ENCODE data around the gene DST. TPM values are rescaled to one million over a fixed set of nuclear protein-coding genes. Genes with fewer than 3 reads are reported as not detected.

Gene DST
- total RNA-seq, 2 donors from 2014 or later = 101 to 113 TPM

DNA sequence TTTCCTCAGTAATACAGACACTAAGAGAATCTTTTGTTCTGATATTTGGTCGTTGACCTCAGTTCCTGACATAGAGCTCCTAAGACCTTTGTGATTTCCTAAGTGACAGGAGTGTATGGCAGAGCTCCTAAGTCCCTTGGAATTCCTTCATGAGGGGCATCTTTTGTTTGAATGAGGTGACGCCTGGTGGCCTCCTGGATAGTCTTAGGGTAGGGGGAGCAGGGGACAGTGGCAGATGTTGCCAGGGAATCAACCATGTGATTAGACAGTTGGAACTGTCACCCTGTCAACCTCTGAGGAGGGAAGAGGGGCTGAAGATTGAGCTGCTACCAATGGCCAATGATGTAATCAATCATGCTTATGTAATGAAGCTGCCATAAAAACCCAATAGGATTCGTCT is 67.0 kb downstream of the DST start:
- peaks cover 29% of the 10 kb centered on the region for H3K36me3 ChIP-seq (ENCODE audit: control insufficient read depth, insufficient read depth, low read length)
- Mint-ChIP-seq H3K4me3 (no peak overlapping the region), H3K9me3 (no peaks in the 10 kb centered on the region), H3K36me3 (ENCODE audit: low read depth) (peaks cover 29% of the 10 kb centered on the region), H3K27ac (no peak overlapping the region), H3K4me1 (peaks cover 3% of the 10 kb centered on the region), H3K27me3 (ENCODE audit: insufficient read depth) (no peaks in the 10 kb centered on the region)
- no peak overlapping the region for H3K27ac ChIP-seq (ENCODE audit: low read depth, low read length)
- DNase-seq = no peak
- H3K9ac ChIP-seq (ENCODE audit: extremely low read depth, low read length, poor library complexity, severe bottlenecking) = no peak overlapping the region
- no peaks in the 10 kb centered on the region for H3K4me1 ChIP-seq (ENCODE audit: control insufficient read depth, insufficient read depth, low read length)
- no peaks in the 10 kb centered on the region for H3K27me3 ChIP-seq (ENCODE audit: control insufficient read depth, insufficient read depth, low read length, poor library complexity, severe bottlenecking)
- no peak overlapping the region for H3K4me3 ChIP-seq (ENCODE audit: low read length)
- H3K9me3 ChIP-seq (ENCODE audit: control insufficient read depth, low read length) = peaks cover 1% of the 10 kb centered on the region
- TF ChIP-seq CTCF (conservative IDR thresholded peaks at IDR 0.05) = no peak
- WGBS, 2 experiments (ENCODE audit: insufficient coverage in 1 of 2, insufficient read length in 1 of 2) = 75 to 86% methylated on average over 2 to 3 of the region's 3 CpGs

GRCh38 chr6:56574292-56574691 is 68.4 kb downstream of the DST start:
- H3K4me3 Mint-ChIP-seq = no peak overlapping the region
- no peak for DNase-seq
- no peaks in the 10 kb centered on the region for H3K27me3 ChIP-seq (ENCODE audit: control insufficient read depth, insufficient read depth, low read length, poor library complexity, severe bottlenecking)
- H3K4me1 ChIP-seq (ENCODE audit: control insufficient read depth, insufficient read depth, low read length) = no peaks in the 10 kb centered on the region
- H3K36me3 ChIP-seq (ENCODE audit: control insufficient read depth, insufficient read depth, low read length) = peaks cover 43% of the 10 kb centered on the region
- TF ChIP-seq CTCF (conservative IDR thresholded peaks at IDR 0.05) = no peak
- no peak overlapping the region for H3K27ac ChIP-seq (ENCODE audit: low read depth, low read length)
- H3K9ac ChIP-seq (ENCODE audit: extremely low read depth, low read length, poor library complexity, severe bottlenecking) = no peak overlapping the region
- peaks cover 3% of the 10 kb centered on the region for H3K4me1 Mint-ChIP-seq
- peaks cover 37% of the 10 kb centered on the region for H3K36me3 Mint-ChIP-seq (ENCODE audit: low read depth)
- H3K9me3 ChIP-seq (ENCODE audit: control insufficient read depth, low read length) = peaks cover 15% of the 10 kb centered on the region
- WGBS, 2 experiments (ENCODE audit: insufficient coverage in 1 of 2, insufficient read length in 1 of 2) = 92 to 100% methylated on average over 1 to 2 of the region's 2 CpGs
- no peaks in the 10 kb centered on the region for H3K27me3 Mint-ChIP-seq (ENCODE audit: insufficient read depth)
- H3K9me3 Mint-ChIP-seq = no peaks in the 10 kb centered on the region
- no peak overlapping the region for H3K4me3 ChIP-seq (ENCODE audit: low read length)
- no peak overlapping the region for H3K27ac Mint-ChIP-seq

DNA sequence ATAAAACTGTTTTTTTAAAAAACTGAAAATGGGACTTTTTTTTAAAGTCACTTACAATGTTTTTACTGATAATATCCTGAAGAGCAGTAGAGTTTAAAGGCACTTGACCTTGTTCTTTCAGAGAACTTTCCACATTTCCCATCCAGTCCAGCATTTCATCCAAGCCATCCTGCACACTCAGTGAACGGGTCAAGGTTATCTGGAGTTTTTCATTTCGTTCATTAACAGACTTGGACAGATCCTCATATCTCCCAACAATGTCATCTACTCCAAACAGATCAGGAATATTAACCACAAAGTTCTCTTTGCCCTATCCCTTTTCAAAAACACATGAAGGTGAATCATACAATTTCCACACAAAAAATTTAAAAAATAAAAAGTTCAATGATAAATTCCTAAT is 69.1 kb downstream of the DST start:
- H3K36me3 Mint-ChIP-seq (ENCODE audit: low read depth) = peaks cover 34% of the 10 kb centered on the region
- no peak overlapping the region for H3K27ac Mint-ChIP-seq
- H3K27ac ChIP-seq (ENCODE audit: low read depth, low read length) = no peak overlapping the region
- DNase-seq = no peak
- peaks cover 3% of the 10 kb centered on the region for H3K4me1 Mint-ChIP-seq
- no peaks in the 10 kb centered on the region for H3K9me3 Mint-ChIP-seq
- H3K27me3 Mint-ChIP-seq (ENCODE audit: insufficient read depth) = no peaks in the 10 kb centered on the region
- H3K36me3 ChIP-seq (ENCODE audit: control insufficient read depth, insufficient read depth, low read length) = peaks cover 44% of the 10 kb centered on the region
- H3K4me3 Mint-ChIP-seq = no peak overlapping the region
- 83 to 88% methylated on average over 1 to 2 of the region's 2 CpGs for WGBS, 2 experiments (ENCODE audit: insufficient coverage in 1 of 2, insufficient read length in 1 of 2)
- H3K27me3 ChIP-seq (ENCODE audit: control insufficient read depth, insufficient read depth, low read length, poor library complexity, severe bottlenecking) = no peaks in the 10 kb centered on the region
- H3K9me3 ChIP-seq (ENCODE audit: control insufficient read depth, low read length) = peaks cover 15% of the 10 kb centered on the region
- H3K4me3 ChIP-seq (ENCODE audit: low read length) = no peak overlapping the region
- no peak for TF ChIP-seq CTCF (conservative IDR thresholded peaks at IDR 0.05)
- H3K4me1 ChIP-seq (ENCODE audit: control insufficient read depth, insufficient read depth, low read length) = no peaks in the 10 kb centered on the region
- no peak overlapping the region for H3K9ac ChIP-seq (ENCODE audit: extremely low read depth, low read length, poor library complexity, severe bottlenecking)

Measured in endodermal cell (in vitro differentiated cells).